Right lobe of liver (tissue), 6 donors: ENCODE measurements around the gene ADSS1. TPM values are rescaled to one million over a fixed set of nuclear protein-coding genes. Genes with fewer than 3 reads are reported as not detected.
A peak's percentile ranks its signal among the peaks of the same experiment; 100 is the strongest.

ENCODE experiments used
- ATAC-seq, 4 donors: fragments of 200-7000 bp; cut with Tn5 transposase; one replicate each; pipeline ENCODE4 v1.9.1; 2020; ENCODE audit warnings: mild to moderate bottlenecking in 4 of 4, moderate library complexity in 4 of 4
- DNase-seq, 3 donors: peaks; one replicate each; pipeline ENCODE4 v3.0.0-alpha.2; 2020
- H3K27ac ChIP-seq, 3 donors: fragments of 200-600 bp; one replicate each; pipeline ENCODE4 v1.8.0; 2022
- H3K27me3 ChIP-seq, 2 donors: fragments of 200-600 bp; one replicate each; pipeline ENCODE4 v1.8.0; 2022
- H3K36me3 ChIP-seq, 4 donors: fragments of 200-600 bp; sonication (generic) in 1 of 4; one replicate each; pipeline versions ENCODE4 v1.5.1 to v1.8.0; 2017 to 2022; ENCODE audit warnings: control low read depth in 1 of 4
- H3K4me1 ChIP-seq, 4 donors: fragments of 200-600 bp; sonication (generic) in 1 of 4; one replicate each; pipeline versions ENCODE4 v1.5.1 to v1.8.0; 2017 to 2022; ENCODE audit warnings: control low read depth in 1 of 4
- H3K4me3 ChIP-seq, 3 donors: fragments of 200-600 bp; one replicate each; pipeline ENCODE4 v1.8.0; 2022
- H3K9me3 ChIP-seq, 4 donors: fragments of 200-600 bp; sonication (generic) in 1 of 4; one replicate each; pipeline versions ENCODE4 v1.5.1 to v1.8.0; 2017 to 2022; ENCODE audit warnings: control low read depth in 1 of 4
- POLR2A ChIP-seq: fragments of 450-650 bp; IDR thresholded peaks from one replicate; pipeline ENCODE4 v1.6.1; 2017; ENCODE audit warnings: antibody characterized with exemption, mild to moderate bottlenecking
- WGBS: methylation state at CpG from one replicate; pipeline ENCODE4 v1.1.6; 2018; ENCODE audit warnings: low coverage, low lambda C conversion rate; ENCODE audit not compliant: insufficient coverage; ENCODE audit errors: missing lambda C conversion rate; 5-methylcytosine and 5-hydroxymethylcytosine counted together
- intact Hi-C, 2 donors: fragments of 100-400 bp; cut with DNase I; formaldehyde crosslinking; loops; one replicate each; pipeline versions ENCODE4 v1.11.2 to v1.14.1; 2022
- total RNA-seq, 6 experiments: library from RNA; depleted of rRNA in 2 of 6; stranded (reverse); fragments of >200 nt in 2 of 6; fragmentation: NEBNext Ultra II Directional in 3 of 6; extraction: Animal tissue kit (Norgen Biotek cat#: 25700) in 3 of 6; gene quantifications; one replicate each; pipeline versions ENCODE4 v1.1.0 to v1.2.4, GENCODE V29; 2016 to 2023
- TF ChIP-seq, protein P1 (sequence below), 4 donors: fragments of 200-600 bp in 3 of 4; fragments of 450-650 bp in 1 of 4; IDR thresholded peaks; one replicate each; pipeline versions ENCODE4 v1.5.1 to v1.8.0; 2016 to 2022; ENCODE audit warnings: antibody characterized with exemption in 4 of 4, mild to moderate bottlenecking in 2 of 4
- donor health status: DM: no; HTN: yes; CAD: no.
- donor health status: DM: no; HTN: no; CAD: no.
- donor health status: DM: no; HTN: no; CAD: no.
- donor health status: DM: no; HTN: yes; CAD: no.
- donor health status: DM: no; HTN: yes; CAD: no.

ADSS1 gene
- total RNA-seq, 6 experiments from 2014 or later = 8.1 to 50.5 (median 36.8) TPM

DNA sequence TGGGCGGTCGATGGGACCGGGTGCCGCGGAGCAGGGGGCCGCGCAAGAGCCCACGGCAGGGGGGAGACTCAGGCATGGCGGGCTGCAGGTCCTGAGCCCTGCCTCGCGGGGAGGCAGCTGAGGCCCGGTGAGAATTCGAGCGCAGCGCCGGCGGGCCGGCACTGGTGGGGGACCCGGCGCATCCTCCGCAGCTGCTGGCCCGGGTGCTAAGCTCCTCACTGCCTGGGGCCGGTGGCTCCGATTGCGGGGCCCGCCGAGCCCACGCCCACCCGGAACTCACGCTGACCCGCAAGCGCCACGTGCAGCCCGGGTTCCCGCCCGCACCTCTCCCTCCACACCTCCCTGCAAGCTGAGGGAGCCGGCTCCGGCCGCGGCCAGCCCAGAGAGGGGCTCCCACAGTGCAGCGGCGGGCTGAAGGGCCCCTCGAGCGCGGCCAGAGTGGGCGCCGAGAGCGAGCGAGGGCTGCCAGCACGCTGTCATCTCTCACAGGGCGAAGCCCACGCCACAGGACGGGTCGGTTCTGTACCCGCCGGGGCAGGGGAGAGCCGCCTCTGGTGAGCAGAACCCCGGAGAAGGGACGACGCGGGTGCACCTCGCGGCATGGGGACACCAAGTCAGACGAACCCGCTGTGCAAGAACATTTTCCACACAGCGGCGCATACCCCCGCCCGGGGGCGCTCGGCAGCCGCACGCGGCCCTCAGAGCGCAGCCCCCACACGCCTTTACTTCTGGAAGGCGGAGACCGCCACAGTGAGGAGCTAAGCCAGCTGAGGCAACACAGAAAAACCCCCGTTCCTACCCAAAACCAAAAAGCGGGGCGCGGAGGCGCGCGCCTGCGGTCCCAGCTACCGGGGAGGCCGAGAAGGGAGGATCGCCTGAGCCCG is 27.8 kb downstream of the ADSS1 start:
- Histone ChIP-seq H3K27ac (peak overlapping the region; percentile 74 to 77 (median 75)), H3K9me3 (no peaks in the 10 kb centered on the region), H3K27me3 (no peaks in the 10 kb centered on the region), H3K4me1 (peaks cover 0 to 66% (median 27%) of the 10 kb centered on the region in 4 donors), H3K36me3 (peaks cover 0 to 13% (median 5%) of the 10 kb centered on the region in 4 donors), H3K4me3 (peak overlapping the region; percentile 13 to 76 (median 38))
- ATAC-seq = no peak
- no peak for TF ChIP-seq POLR2A
- TF ChIP-seq, protein P1, sequence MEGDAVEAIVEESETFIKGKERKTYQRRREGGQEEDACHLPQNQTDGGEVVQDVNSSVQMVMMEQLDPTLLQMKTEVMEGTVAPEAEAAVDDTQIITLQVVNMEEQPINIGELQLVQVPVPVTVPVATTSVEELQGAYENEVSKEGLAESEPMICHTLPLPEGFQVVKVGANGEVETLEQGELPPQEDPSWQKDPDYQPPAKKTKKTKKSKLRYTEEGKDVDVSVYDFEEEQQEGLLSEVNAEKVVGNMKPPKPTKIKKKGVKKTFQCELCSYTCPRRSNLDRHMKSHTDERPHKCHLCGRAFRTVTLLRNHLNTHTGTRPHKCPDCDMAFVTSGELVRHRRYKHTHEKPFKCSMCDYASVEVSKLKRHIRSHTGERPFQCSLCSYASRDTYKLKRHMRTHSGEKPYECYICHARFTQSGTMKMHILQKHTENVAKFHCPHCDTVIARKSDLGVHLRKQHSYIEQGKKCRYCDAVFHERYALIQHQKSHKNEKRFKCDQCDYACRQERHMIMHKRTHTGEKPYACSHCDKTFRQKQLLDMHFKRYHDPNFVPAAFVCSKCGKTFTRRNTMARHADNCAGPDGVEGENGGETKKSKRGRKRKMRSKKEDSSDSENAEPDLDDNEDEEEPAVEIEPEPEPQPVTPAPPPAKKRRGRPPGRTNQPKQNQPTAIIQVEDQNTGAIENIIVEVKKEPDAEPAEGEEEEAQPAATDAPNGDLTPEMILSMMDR (IDR thresholded peaks at IDR 0.05) = no peak
- DNase-seq = no peak
- 53% methylated on average over 13 of the region's 90 CpGs for WGBS
- intact Hi-C loops = no loop called here

DNA sequence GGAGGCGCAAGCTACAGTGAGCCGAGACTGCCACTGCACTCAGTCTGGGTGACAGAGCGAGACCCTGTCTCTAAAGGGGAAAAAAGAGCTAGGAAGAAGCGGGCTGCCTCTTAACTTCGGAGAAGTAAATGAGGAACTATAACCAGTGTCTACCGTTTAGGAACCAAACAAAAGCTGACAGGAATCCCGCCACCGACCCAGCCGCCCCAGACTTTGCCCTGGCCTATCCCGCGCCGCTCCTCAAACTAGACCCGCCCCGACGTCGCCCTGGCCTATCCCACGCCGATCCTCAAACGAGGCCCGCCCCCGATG is 28.4 kb downstream of the ADSS1 start:
- Histone ChIP-seq H3K27ac (peak overlapping the region; percentile 74 to 77 (median 75)), H3K9me3 (no peaks in the 10 kb centered on the region), H3K36me3 (peaks cover 0 to 19% (median 5%) of the 10 kb centered on the region in 4 donors), H3K4me1 (peaks cover 0 to 60% (median 25%) of the 10 kb centered on the region in 4 donors), H3K4me3 (peak overlapping the region; percentile 13 to 76 (median 38)), H3K27me3 (no peaks in the 10 kb centered on the region)
- ATAC-seq (no peak), DNase-seq (no peak)
- 0% methylated on average over 9 of the region's 21 CpGs for WGBS
- TF ChIP-seq, protein P1 (IDR thresholded peaks at IDR 0.05) = no peak
- peak; percentile 40 for TF ChIP-seq POLR2A
- intact Hi-C loops = no loop called here

DNA sequence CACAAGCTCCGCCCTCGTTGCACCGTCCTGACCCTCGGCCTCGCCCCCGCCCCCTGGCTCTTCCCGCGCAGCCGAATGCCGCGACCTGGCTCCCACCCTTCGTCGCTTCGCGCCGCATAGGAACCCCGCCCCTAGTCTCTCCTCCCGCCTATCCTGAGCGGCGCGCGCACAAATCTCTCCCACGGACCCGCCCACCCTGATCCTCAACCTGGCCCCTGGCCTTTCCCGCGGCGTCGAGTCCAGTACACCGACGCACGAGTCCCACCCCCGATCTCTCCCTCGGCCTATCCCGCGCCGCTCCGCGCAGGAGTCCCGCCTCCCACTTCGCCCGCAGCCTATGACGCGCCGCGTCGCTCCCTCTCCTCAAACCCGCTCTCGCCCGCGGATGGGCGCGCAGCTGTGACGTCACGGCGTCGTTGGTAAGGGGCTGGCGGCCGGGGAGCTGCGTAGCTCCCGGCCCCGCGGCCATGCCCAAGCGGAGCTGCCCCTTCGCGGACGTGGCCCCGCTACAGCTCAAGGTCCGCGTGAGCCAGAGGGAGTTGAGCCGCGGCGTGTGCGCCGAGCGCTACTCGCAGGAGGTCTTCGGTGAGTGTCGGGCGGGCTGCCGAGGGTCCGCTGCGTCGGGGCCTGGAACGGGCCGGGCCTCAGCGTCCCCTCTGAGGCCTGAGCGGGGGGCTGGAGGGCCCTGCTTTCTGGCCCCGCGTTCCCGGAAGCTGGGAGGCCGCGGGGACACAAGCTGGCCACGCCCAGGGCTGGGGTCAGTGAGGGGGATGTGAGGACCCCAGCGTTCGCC is 28.9 kb downstream of the ADSS1 start, which contains the start of gene SIVA1:
SIVA1 (plus strand) TSS at position 413 of the 793 bp plus-strand sequence; CDS start at position 468, 55 bp downstream.
- ATAC-seq (peak; percentile 75 to 90 (median 86)), DNase-seq (peak; percentile 100)
- intact Hi-C loops = no loop called here
- H3K36me3 ChIP-seq = peaks cover 0 to 24% (median 5%) of the 10 kb centered on the region in 4 donors
- peak within 1 kb of the TSS; percentile 76 to 99 (median 91) for H3K4me3 ChIP-seq
- H3K27ac ChIP-seq = peak within 1 kb of the TSS; percentile 75 to 89 (median 87)
- TF ChIP-seq, protein P1 (IDR thresholded peaks at IDR 0.05) = no peak
- TF ChIP-seq POLR2A = peak; percentile 89
- 0% methylated on average over 59 of the region's 95 CpGs for WGBS
- H3K27me3 ChIP-seq = no peaks in the 10 kb centered on the region
- H3K9me3 ChIP-seq = no peaks in the 10 kb centered on the region
- H3K4me1 ChIP-seq = peaks cover 0 to 54% (median 22%) of the 10 kb centered on the region in 4 donors

DNA sequence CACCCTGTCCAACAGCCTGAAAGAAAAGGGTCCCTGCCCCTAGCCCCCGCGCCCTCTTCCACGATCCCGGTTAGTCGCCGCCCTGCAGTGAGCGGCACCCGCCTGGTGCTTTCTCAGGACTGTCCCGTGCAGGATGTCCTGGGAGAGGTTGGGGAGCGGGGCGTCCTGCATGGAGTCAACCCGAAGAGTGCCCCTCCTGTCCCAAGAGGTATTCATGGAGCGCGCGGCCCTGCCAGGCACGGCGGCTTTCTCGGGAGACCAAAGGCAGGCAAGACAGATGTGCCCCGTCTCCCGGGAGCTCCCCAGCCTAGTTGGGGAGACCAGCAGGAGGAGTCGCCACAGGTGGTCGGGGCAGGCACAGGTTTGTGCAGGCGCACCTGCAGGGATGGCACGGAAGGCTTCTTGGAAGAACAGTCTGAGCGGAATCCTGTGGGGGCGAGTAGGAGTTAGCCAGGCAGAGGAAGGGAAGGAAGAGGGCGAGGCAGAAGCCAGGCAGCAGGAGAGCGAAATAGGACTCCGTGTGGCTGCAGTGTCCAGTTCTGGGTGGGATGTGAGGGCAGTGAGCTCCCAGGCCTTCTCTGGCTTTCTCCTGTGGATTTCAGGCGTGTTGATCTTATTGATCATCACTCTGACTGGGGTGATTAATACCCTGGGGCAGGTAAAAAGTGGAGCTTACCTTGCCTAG is 29.6 kb downstream of the ADSS1 start:
- ATAC-seq = peak in 1 of 4 donors; percentile 0
- intact Hi-C loops = no loop called here
- peak overlapping the region; percentile 76 to 99 (median 91) for H3K4me3 ChIP-seq
- DNase-seq = no peak
- TF ChIP-seq, protein P1 (IDR thresholded peaks at IDR 0.05) = no peak
- TF ChIP-seq POLR2A = no peak
- WGBS = 4% methylated on average over 7 of the region's 30 CpGs
- no peaks in the 10 kb centered on the region for H3K27me3 ChIP-seq
- peak overlapping the region; percentile 71 to 89 (median 87) for H3K27ac ChIP-seq
- peaks cover 0 to 47% (median 19%) of the 10 kb centered on the region in 4 donors for H3K4me1 ChIP-seq
- H3K36me3 ChIP-seq = peaks cover 2 to 28% (median 5%) of the 10 kb centered on the region in 4 donors
- no peaks in the 10 kb centered on the region for H3K9me3 ChIP-seq
